Endothelial cell of umbilical vein (primary cell): ENCODE data around the gene SMARCD3. TPM values are rescaled to one million over a fixed set of nuclear protein-coding genes. Genes with fewer than 3 reads are reported as not detected.

Experiments used
- BruUV-seq: library from RNA; stranded (reverse); fragments of 400-500 nt; replicated peaks from 2 replicates; lab custom pipeline; 2021; lab: Mats Ljungman, UMichigan
- CTCF ChIA-PET: fragments of 300-600, 350-600 bp; sonication (Branson Sonifier 250); formaldehyde crosslinking; loops from one replicate; lab custom pipeline; 2021; ENCODE audit warnings: antibody characterized with exemption, inconsistent platforms; lab: Charles Lee
- POLR2A ChIA-PET: fragments of 300-600, 350-600 bp; sonication (Branson Sonifier 250); formaldehyde crosslinking; loops from one replicate; lab custom pipeline; 2021; ENCODE audit warnings: antibody characterized with exemption, inconsistent platforms; lab: Charles Lee
- DNase-seq: peaks from one replicate; pipeline ENCODE4 v3.0.0-alpha.2; 2011; ENCODE audit warnings: low read depth, low spot score
- FAIRE-seq: peaks from 2 replicates; lab custom pipeline; 2011; peaks lifted over from hg19 to GRCh38; lab: Jason Lieb, UNC
- H2AFZ ChIP-seq: 2 replicates; pipeline ENCODE4 v1.6.0; 2012; ENCODE audit warnings: low read depth, low read length, control low read depth, inconsistent platforms
- H3K27ac ChIP-seq: 2 replicates; pipeline ENCODE4 v1.5.1; 2011; ENCODE audit warnings: low read depth, mild to moderate bottlenecking, control low read depth, low read length, moderate library complexity; ENCODE audit not compliant: insufficient read depth
- H3K27me3 ChIP-seq, 2 experiments: 2 replicates each; pipeline versions ENCODE4 v1.6.0 to v1.6.1; 2011; ENCODE audit warnings: low read length in 2 of 2, mixed read lengths in 1 of 2; ENCODE audit not compliant: control insufficient read depth in 2 of 2, insufficient read depth in 2 of 2
- H3K36me3 ChIP-seq, 2 experiments: 2 replicates in 1 of 2; 3 replicates in 1 of 2; pipeline ENCODE4 v1.5.1; 2011; ENCODE audit warnings: low read length in 2 of 2, mild to moderate bottlenecking in 1 of 2, moderate library complexity in 1 of 2; ENCODE audit not compliant: control insufficient read depth in 2 of 2, insufficient read depth in 2 of 2; ENCODE audit errors: extremely low read depth in 1 of 2
- H3K4me1 ChIP-seq: 3 replicates; pipeline ENCODE4 v1.5.1; 2011; ENCODE audit warnings: mild to moderate bottlenecking, low read length; ENCODE audit not compliant: control insufficient read depth, insufficient read depth; ENCODE audit errors: extremely low read depth
- H3K4me2 ChIP-seq: 2 replicates; pipeline ENCODE4 v1.6.1; 2011; ENCODE audit warnings: low read length, control low read depth, mixed read lengths; ENCODE audit not compliant: insufficient read depth
- H3K4me3 ChIP-seq, 3 experiments: fragments of 200-600 bp in 1 of 3; sonication (generic), shearing (Covaris generic) in 1 of 3; replicated peaks in 1 of 3; 2 replicates each; pipeline ENCODE4 v1.5.1; 2011 to 2016; ENCODE audit warnings: control low read depth in 3 of 3, low read length in 3 of 3, mild to moderate bottlenecking in 2 of 3, inconsistent platforms in 1 of 3, low read depth in 1 of 3, moderate library complexity in 1 of 3; ENCODE audit not compliant: insufficient read depth in 1 of 3
- H3K79me2 ChIP-seq: 2 replicates; pipeline ENCODE4 v1.6.0; 2012; ENCODE audit warnings: low read length, inconsistent platforms; ENCODE audit not compliant: control insufficient read depth, insufficient read depth
- H3K9ac ChIP-seq: replicated peaks from 2 replicates; pipeline ENCODE3; 2011; ENCODE audit warnings: low read length, control low read depth; ENCODE audit not compliant: insufficient read depth; ENCODE audit errors: extremely low read depth
- H3K9me1 ChIP-seq: replicated peaks from 3 replicates; pipeline ENCODE4 v1.6.0; 2011; ENCODE audit warnings: mild to moderate bottlenecking, low read length; ENCODE audit not compliant: control insufficient read depth, insufficient read depth; ENCODE audit errors: extremely low read depth
- H3K9me3 ChIP-seq: replicated peaks from 2 replicates; pipeline ENCODE4 v1.5.1; 2012; ENCODE audit warnings: low read length, inconsistent platforms; ENCODE audit not compliant: control insufficient read depth, insufficient read depth
- H4K20me1 ChIP-seq: replicated peaks from 2 replicates; pipeline ENCODE3; 2011; ENCODE audit warnings: mild to moderate bottlenecking, low read length; ENCODE audit not compliant: control insufficient read depth, insufficient read depth; ENCODE audit errors: extremely low read depth
- EZH2 ChIP-seq: IDR thresholded peaks from 2 replicates; pipeline ENCODE4 v1.6.1; 2012; ENCODE audit warnings: borderline replicate concordance, low read depth, mild to moderate bottlenecking, moderate library complexity, low read length, inconsistent platforms; ENCODE audit not compliant: severe bottlenecking
- FOS ChIP-seq: IDR thresholded peaks from 2 replicates; pipeline ENCODE4 v1.6.1; 2011; ENCODE audit warnings: mild to moderate bottlenecking, low read length, moderate library complexity, borderline replicate concordance; ENCODE audit not compliant: insufficient read depth
- GATA2 ChIP-seq: IDR thresholded peaks from 2 replicates; pipeline ENCODE4 v1.7.0; 2011; ENCODE audit warnings: low read depth, mild to moderate bottlenecking, moderate library complexity, mixed read lengths, low read length; ENCODE audit not compliant: insufficient read length, insufficient read depth
- JUN ChIP-seq: IDR thresholded peaks from 2 replicates; pipeline ENCODE4 v1.6.1; 2011; ENCODE audit warnings: borderline replicate concordance, low read depth; ENCODE audit not compliant: insufficient read length, insufficient read depth
- MAX ChIP-seq: IDR thresholded peaks from 2 replicates; pipeline ENCODE4 v1.6.1; 2011; ENCODE audit not compliant: insufficient read depth, insufficient read length
- MYC ChIP-seq: IDR thresholded peaks from one replicate; pipeline ENCODE4 v1.6.1; 2011; ENCODE audit warnings: mild to moderate bottlenecking, low read depth, low read length
- POLR2A ChIP-seq: IDR thresholded peaks from 2 replicates; pipeline ENCODE4 v1.6.1; 2012; ENCODE audit warnings: low read depth, mild to moderate bottlenecking, control low read depth, low read length
- POLR2AphosphoS5 ChIP-seq: IDR thresholded peaks from 2 replicates; pipeline ENCODE4 v1.6.1; 2012; ENCODE audit warnings: low read depth, mild to moderate bottlenecking, control low read depth, low read length, moderate library complexity; ENCODE audit not compliant: insufficient read depth
- dilution Hi-C: fragments of 300-500 bp; cut with MboI; formaldehyde crosslinking; loops from one replicate; pipeline ENCODE4 v1.15.0; 2019; ENCODE audit warnings: low sequenced_read_pairs; ENCODE audit not compliant: extremely low pct_ligation_motif_present
- intact Hi-C: fragments of 100-400 bp; cut with micrococcal nuclease; formaldehyde crosslinking; loops from one replicate; pipeline ENCODE4 v1.10.0; 2022
- polyA plus RNA-seq, 4 experiments: library from polyadenylated mRNA; depleted of rRNA in 3 of 4; stranded (reverse) in 3 of 4; unstranded in 1 of 4; fragments of >200 nt; gene quantifications; 2 replicates each; pipeline versions ENCODE4 v1.2.1 to v1.2.3, GENCODE V29; 2011 to 2012; ENCODE audit warnings: missing spikeins in 1 of 4
- total RNA-seq: library from RNA; stranded (reverse); gene quantifications from 2 replicates; pipeline ENCODE4 v1.2.3, GENCODE V29; 2021
- TF ChIP-seq, protein P1 (sequence below), 2 donors: IDR thresholded peaks; 1 replicate in 1 of 2; 2 replicates in 1 of 2; pipeline ENCODE4 v1.5.1; 2011; ENCODE audit warnings: low read length in 2 of 2, mild to moderate bottlenecking in 2 of 2, moderate library complexity in 2 of 2, control low read depth in 1 of 2, inconsistent platforms in 1 of 2, low read depth in 1 of 2; ENCODE audit not compliant: insufficient read depth in 1 of 2; ENCODE audit errors: extremely low read depth in 1 of 2

Gene SMARCD3
- total and polyA plus RNA-seq, 2 donors (not counting 3 experiments of a cell fraction or from before 2014, with no cell fraction given): 6.1 to 8.5 TPM

DNA sequence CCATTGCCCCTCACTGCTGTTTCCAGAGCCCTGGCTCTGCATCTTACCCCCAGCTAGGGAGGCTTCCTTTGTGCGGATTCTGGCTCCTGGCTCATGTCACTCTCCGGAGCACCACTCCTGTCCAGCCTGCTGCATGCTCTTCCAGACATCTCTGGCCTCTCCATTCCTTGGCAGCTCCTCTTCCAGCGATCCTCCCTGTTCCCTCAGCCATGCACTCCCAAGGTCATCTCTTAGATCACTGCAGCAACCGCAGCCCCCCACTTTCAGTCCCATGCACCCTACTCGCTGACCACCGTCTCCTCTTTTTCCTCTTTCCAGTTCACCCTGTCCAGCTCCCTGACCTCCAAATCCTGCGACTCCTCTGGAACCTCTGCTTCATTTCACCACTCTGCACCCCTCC, 6.9 kb upstream of the SMARCD3 start:
- Histone ChIP-seq H3K9ac (no peak overlapping the region), H3K9me3 (no peaks in the 10 kb centered on the region), H4K20me1 (no peaks in the 10 kb centered on the region), H3K36me3 (no peaks in the 10 kb centered on the region), H3K79me2 (no peaks in the 10 kb centered on the region), H2AFZ (no peak overlapping the region), H3K9me1 (no peaks in the 10 kb centered on the region), H3K4me1 (no peaks in the 10 kb centered on the region), H3K27me3 (peaks cover 2 to 10% of the 10 kb centered on the region in 2 experiments), H3K4me3 (no peak overlapping the region), H3K27ac (no peak overlapping the region), H3K4me2 (no peak overlapping the region)
- BruUV-seq: no TSS peak
- no peak for FAIRE-seq
- DNase-seq: no peak
- POLR2A ChIA-PET: no interaction called here
- dilution Hi-C loops (no loop called here), intact Hi-C loops (no loop called here)
- TF ChIP-seq GATA2 (no peak), MAX (no peak), EZH2 (no peak), POLR2AphosphoS5 (no peak), JUN (no peak), MYC (no peak), POLR2A (no peak), FOS (no peak)
- TF ChIP-seq, protein P1, sequence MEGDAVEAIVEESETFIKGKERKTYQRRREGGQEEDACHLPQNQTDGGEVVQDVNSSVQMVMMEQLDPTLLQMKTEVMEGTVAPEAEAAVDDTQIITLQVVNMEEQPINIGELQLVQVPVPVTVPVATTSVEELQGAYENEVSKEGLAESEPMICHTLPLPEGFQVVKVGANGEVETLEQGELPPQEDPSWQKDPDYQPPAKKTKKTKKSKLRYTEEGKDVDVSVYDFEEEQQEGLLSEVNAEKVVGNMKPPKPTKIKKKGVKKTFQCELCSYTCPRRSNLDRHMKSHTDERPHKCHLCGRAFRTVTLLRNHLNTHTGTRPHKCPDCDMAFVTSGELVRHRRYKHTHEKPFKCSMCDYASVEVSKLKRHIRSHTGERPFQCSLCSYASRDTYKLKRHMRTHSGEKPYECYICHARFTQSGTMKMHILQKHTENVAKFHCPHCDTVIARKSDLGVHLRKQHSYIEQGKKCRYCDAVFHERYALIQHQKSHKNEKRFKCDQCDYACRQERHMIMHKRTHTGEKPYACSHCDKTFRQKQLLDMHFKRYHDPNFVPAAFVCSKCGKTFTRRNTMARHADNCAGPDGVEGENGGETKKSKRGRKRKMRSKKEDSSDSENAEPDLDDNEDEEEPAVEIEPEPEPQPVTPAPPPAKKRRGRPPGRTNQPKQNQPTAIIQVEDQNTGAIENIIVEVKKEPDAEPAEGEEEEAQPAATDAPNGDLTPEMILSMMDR (IDR thresholded peaks at IDR 0.05; ENCODE audit: extremely low read depth in 1 of 2, insufficient read depth in 1 of 2, low read depth in 1 of 2, low read length in 2 of 2): no peak
- CTCF ChIA-PET: interaction anchor here (1.3 to 3.2 kb wide), 2 partner anchors 12 to 132 kb away, joined by 4 to 17 read pairs; no protein-coding TSS in a partner anchor
